GM15510 (cell line): ENCODE data around the gene EFHD2.

Source experiments
- POLR2A ChIP-seq: IDR thresholded peaks from 3 replicates; pipeline ENCODE4 v1.6.1; 2011; ENCODE audit warnings: borderline replicate concordance; ENCODE audit not compliant: insufficient read length; ENCODE audit errors: extremely low read depth

EFHD2 gene

DNA sequence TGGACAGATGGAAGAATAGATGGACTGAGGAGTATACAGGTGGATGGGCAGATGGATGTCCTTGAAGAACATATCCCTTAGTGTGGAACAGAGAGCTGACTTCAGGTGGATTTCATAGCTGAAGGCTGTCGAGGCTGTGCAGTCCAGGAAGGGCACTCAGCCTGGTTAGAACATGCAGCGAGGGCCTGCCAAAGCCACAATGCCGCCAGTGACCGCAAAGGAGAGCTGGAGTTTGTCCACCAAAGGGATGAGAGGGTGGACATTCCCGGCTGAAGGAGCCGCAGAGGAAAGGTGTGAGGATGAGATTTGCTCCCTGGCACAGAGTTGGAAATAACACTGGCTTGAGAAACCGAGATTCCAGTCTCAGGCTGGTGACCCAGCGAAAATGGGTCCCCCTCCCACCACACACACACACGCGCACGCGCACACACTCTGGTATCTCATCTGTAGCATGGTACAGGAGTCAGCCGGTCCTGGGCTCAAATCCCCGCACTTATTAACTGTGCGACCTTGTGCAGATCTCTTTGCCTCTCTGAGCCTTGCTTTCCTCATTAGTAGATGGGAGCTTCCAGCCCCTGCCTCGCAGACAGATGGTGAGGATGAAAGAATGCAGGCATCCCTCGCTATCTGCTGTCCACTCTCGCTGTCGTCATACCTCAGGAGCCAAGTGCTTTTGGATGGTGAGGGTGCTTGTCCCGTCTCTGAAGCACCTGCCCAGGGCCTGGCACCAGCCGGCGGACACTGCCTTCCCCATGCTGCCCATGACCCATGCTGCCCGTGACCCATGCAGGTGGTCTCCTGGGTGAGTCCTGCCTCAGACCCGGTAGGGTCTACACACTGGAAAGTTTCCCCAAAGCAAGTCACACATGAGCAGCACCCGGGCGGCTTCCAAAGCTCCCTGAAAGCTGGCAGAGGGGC, 26.8 kb upstream of the EFHD2 start:
- no peak for TF ChIP-seq POLR2A

DNA sequence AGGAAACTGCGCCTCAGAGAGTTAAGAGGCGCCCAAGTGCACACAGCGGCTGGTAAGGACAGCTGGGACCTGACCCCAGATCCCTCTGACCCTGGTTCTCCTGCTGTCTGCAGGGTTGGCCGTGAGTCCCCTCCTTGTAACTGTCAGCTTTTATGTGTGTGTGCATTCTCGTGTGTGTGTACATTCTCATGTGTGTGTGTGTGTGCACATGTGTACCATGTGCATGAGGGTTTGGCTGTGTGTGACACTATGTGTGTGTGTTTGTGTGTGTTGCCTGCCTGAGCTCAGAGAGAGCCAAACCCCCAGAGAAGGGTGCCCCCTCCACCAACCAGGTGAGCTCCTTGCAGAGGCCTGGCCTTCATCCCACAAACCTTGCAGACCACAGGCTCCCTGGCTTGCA, 25.9 kb upstream of the EFHD2 start:
- TF ChIP-seq POLR2A, result no peak

DNA sequence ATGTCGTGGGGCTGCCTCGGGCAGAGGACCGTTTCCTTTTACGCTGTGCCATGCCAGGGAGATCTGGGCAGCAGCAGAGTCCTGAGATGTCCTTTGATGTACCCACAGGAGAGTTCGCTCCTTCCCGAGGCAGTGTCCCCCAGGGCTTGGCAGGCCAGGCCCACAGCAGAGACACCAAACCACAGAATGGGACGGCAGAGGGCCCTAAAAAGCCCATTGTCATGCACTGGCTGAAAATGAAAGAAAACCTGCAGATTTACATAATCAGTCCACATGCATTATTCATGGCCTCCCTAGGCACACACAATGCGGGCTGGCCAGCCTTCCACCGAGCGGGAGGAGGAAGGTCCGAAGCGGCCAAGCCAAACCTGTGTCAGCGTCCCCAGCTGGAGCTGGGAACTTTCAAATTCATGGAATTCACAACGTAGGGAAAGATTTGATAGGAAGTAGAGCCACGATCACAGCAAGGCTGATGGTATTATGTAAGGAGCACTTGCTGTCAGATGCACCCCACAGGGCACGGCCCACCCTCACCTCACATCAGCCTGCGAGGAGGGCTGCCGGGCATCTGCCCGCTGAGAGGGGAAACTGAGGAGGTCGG, 25.3 kb upstream of the EFHD2 start:
- no peak for TF ChIP-seq POLR2A

GRCh38 chr1:15385420-15385819, 24.3 kb upstream of the EFHD2 start:
- no peak for TF ChIP-seq POLR2A

GRCh38 chr1:15386164-15386749, 23.4 kb upstream of the EFHD2 start:
- TF ChIP-seq POLR2A, result no peak

DNA sequence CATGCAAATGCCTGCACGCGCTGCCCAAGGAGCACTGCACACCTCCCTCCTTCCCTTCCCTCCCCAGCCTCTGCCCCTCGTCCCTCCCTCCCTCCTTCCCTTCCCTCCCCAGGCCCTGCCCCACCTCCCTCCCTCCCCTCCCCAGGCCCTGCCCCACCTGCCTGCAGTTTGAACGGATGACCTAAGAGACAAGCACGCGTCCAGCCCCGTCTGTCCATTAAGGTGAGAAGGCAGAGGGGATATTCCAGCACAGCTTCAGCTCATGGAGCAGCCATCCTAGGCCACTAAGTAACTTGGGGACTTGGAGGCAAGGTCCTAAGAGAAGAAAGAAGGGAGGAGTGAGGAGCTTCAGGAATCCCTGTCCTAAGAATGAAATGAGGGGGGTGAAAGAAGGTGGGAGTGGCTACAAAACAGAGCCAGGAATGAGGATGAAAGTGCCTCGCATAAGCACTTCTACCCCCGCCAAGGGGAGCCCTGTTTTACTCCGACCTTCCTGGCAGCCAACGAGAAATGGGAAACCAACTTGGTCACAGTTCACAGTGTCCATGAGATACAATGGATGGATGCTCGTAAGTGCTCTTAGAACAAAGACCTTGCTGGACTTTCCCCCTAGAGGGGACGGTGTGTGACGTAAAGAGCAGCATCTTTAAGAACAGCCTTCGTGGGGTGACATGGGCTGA, 21.3 kb upstream of the EFHD2 start:
- no peak for TF ChIP-seq POLR2A

- no peak for TF ChIP-seq POLR2A
These were observed 19.0 kb upstream of the EFHD2 start for GRCh38 chr1:15390667-15391066.

GRCh38 chr1:15391366-15391765, 18.3 kb upstream of the EFHD2 start:
- no peak for TF ChIP-seq POLR2A

DNA sequence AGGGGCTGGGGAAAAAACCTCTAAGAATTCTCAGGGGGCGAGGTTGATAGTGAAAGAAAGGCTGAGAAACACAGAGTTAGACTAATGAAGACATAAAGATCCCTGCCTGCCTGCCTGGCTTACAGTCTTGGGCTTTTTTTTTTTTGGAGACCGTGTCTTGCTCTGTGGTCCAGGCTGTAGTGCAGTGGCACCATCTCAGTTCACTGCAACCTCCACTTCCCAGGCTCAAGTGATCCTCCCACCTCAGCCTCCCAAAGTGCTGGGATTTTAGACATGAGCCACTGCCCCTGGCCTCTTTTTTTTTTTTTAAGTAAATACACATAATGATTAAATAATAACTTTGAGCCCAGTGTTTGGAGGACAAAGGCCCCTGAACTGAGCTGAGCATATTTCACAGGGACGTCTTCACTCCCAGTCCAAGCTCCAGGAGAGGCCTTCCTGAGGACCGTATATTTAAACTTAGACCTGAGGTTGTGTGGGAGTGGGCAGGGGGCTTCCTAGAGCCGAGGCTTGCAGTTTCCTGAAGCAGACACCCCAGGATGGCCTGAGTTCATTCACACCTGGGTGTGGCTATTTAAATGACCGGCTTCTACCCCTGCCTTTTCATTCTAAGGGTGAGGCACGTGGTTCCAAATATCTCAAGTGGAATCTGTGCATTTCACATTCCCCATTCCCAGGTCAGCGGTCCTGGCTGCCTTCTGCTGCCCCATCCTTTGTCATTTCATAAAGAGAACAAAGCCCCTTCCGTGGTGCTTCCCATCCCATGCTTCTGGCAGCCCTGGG, 16.0 kb upstream of the EFHD2 start:
- no peak for TF ChIP-seq POLR2A

DNA sequence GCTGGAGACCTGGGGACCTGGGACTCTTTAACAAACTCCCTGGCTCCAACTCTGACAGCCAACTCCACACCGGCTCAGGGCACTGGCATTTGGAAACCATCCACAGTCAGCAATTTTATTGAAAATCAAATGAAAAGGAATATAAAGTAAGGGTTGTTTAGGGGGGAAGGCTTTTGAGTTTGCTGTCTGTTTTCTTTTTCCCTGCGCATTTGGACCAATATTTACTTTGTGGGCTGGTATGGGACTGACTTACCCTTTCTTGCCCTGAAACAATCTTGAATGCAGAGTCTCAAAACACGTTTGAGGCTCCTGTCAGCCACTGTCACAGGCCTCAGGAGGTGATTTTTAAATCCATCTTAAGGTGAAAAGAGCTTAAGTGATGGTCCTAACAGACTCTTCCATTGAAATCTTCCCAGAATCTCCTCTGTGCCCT, 15.4 kb upstream of the EFHD2 start:
- no peak for TF ChIP-seq POLR2A

DNA sequence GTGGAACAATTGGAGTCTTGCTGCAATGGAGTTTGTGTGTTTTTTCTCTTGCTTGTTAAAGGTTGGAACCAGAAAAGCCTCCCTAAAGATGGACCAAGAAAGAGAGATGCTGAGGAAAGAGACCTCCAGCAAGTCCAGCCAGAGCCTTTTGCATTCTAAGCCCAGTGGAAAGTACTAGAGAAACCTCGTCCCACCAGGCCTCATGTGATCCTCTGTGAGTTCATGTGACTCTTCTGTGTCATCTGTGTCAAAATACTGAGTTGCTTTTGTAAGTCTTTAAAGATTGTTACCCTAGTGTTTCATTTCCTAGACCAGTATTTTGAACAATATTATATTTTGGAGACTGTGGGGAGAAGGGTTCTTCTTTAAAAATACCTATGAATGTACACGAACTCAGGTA, 12.5 kb upstream of the EFHD2 start:
- TF ChIP-seq POLR2A, result no peak

- no peak for TF ChIP-seq POLR2A
These were observed 10.0 kb upstream of the EFHD2 start for GRCh38 chr1:15399710-15400109.

- TF ChIP-seq POLR2A, result no peak
These were observed 9.1 kb upstream of the EFHD2 start for GRCh38 chr1:15400627-15401026.

DNA sequence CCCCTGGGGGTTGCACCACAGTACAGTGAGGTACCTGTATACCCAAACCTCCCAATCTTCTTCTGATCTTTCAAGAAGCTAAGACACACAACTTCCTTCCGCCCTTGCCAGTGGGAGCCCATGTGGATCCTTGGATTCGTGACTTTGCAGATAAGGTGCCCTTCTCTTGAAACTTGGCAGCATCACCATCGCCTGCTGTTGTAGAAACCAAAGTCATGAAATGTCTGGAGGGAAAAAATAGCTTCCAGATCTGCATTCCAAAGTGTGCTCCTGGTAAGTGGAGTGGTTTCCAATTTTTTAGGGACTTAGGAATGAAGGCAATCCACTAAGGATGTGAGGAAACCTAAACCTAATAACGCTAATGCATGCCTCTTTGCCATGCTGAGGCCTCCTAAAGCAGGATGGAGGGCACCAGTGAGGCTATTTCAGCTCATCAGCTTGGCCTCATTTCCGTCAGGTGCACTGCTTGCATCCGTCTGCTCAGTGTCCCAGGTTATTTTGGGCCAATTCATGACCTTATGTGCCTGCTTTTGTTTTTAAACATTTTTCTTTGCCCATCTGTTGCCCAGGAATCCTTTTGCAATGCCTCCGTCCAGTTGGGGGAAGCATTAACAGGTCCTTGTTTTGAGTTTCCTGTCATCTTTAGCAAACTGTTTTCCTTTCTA, 8.2 kb upstream of the EFHD2 start:
- TF ChIP-seq POLR2A, result no peak

- TF ChIP-seq POLR2A, result no peak
These were observed 6.8 kb upstream of the EFHD2 start for GRCh38 chr1:15402809-15403450.
